NCI-H510A (cell line): ENCODE results near the gene MYCBPAP.

Experiments
- DNase-seq: peaks from one replicate; lab custom pipeline; 2025; lab: John Stamatoyannopoulos, UW

Gene MYCBPAP

GRCh38 chr17:50551884-50552283 lies 43.6 kb downstream of the MYCBPAP start:
- no peak for DNase-seq

- no peak for DNase-seq
These were observed 46.0 kb downstream of the MYCBPAP start for GRCh38 chr17:50554201-50554600.

GRCh38 chr17:50556803-50557202 lies 48.6 kb downstream of the MYCBPAP start:
- DNase-seq: no peak

- DNase-seq: no peak
These were observed 49.4 kb downstream of the MYCBPAP start for GRCh38 chr17:50557630-50558029.

- DNase-seq: no peak
These were observed 49.9 kb downstream of the MYCBPAP start for GRCh38 chr17:50558091-50558490.

GRCh38 chr17:50558581-50558940 lies 50.3 kb downstream of the MYCBPAP start:
- DNase-seq: no peak

GRCh38 chr17:50558941-50559614 lies 50.8 kb downstream of the MYCBPAP start:
- DNase-seq: no peak

- DNase-seq: no peak
These were observed 51.5 kb downstream of the MYCBPAP start for GRCh38 chr17:50559674-50560184.

GRCh38 chr17:50560185-50560824 lies 52.1 kb downstream of the MYCBPAP start, which contains the start of gene CACNA1G:
TSS of gene CACNA1G (plus strand) at chr17:50560715. CDS start at chr17:50561460, 745 bp downstream.
- peak; percentile 88 for DNase-seq

- no peak for DNase-seq
These were observed 52.9 kb downstream of the MYCBPAP start for GRCh38 chr17:50560931-50561745.

- DNase-seq: no peak
These were observed 53.5 kb downstream of the MYCBPAP start for GRCh38 chr17:50561746-50562141.

GRCh38 chr17:50562242-50563091 lies 54.2 kb downstream of the MYCBPAP start:
- DNase-seq: no peak

- no peak for DNase-seq
These were observed 54.9 kb downstream of the MYCBPAP start for GRCh38 chr17:50563092-50563511.

GRCh38 chr17:50564916-50565315 lies 56.7 kb downstream of the MYCBPAP start:
- DNase-seq: no peak

GRCh38 chr17:50565402-50566350 lies 57.4 kb downstream of the MYCBPAP start:
- DNase-seq: no peak

- DNase-seq: no peak
These were observed 58.6 kb downstream of the MYCBPAP start for GRCh38 chr17:50566886-50567285.

GRCh38 chr17:50568659-50569058 lies 60.4 kb downstream of the MYCBPAP start:
- no peak for DNase-seq

- no peak for DNase-seq
These were observed 61.4 kb downstream of the MYCBPAP start for GRCh38 chr17:50569592-50569991.

GRCh38 chr17:50570032-50570431 lies 61.8 kb downstream of the MYCBPAP start:
- no peak for DNase-seq

GRCh38 chr17:50570528-50570927 lies 62.3 kb downstream of the MYCBPAP start:
- no peak for DNase-seq

- DNase-seq: no peak
These were observed 63.4 kb downstream of the MYCBPAP start for GRCh38 chr17:50571681-50572080.
